GM21390 (cell line): ENCODE data around the gene SPRR2G.
"Not testable (repeated sequence)": the region's sequence is repeated elsewhere in the genome, so short reads cannot be mapped to it uniquely, and the experiment has no call there.

ENCODE experiments used
- ATAC-seq: cut with Tn5 transposase; IDR thresholded peaks from one replicate; pipeline ENCODE4 v1.9.1; 2021; ENCODE audit not compliant: unreplicated experiment

Gene SPRR2G

DNA sequence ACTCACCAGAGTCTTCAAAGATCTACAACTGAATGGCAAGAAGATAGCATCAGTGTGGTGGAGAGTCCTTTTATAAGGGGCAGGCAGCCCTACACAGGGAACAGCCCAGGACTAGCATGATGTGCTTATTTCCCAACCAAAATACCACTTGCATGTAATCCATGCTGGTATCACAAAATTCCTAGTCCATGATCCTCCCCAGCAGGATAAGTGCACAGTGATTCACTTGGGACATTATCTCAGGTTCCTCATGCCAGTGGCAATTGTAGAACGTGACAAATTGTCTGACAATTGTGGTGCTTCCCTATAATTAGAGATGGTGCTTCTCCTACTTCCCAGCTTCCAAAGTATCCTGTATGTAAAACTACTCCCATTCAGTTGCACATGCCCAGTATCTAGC is at the start of gene SPRR2G:
Gene SPRR2G, minus strand, starts transcription at position 45 of the 400 bp plus-strand sequence. CDS start 780 bp downstream, outside the sequence.
- ATAC-seq, result no peak

DNA sequence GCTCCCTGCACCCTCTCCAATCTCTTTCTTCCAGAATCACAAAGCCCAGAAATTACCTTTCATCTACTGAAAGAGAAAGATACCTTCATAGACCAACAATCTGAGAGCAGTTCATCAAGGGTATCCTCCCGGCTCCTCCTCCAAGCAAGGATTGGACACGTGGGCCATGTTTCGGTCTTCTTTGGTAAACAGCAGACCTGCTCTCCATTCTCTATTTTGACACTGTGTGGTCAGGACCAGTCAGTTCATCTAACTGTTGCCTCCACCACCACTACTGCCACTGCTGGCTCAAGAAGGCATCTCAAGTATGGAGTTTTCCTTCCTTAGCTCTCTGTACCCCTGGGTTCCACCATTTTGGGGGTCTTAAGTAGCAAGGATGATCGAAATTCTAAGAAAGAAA is 44.5 kb upstream of the SPRR2G start:
- ATAC-seq, result no peak

DNA sequence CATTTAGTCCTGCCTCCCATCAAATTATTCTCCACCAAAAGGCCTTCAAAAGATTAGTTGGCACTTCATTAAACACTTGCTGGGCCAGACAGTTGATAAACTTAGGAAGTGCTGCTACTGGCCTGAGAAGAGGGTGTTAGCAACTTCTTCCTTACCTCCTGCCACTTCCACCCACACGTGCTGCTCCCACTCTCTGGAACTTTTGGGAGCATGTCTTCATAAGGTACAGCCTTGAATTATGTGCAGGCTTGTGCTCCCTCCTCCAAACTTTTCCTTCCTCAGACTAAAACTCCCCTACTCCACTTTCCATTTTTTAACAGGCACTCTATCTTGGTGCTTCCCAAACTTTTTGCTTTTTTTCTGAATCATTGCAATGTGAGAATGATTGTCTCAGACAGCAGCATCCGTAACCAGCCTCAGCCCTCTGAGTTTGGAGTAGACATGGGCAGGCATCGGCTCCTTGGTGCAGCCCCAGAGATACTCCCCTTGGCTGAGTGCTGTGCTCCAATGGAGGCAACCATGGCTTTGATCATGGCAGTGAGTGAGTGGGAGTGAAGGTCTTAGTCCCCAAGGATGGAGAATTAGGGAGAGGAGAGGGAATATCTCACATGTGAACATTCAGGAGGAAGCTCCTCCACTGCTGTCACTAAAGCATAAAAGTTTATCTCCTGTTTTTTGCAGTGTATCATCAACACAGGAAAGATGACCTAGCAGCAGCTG is 43.8 kb upstream of the SPRR2G start:
- ATAC-seq, result no peak

DNA sequence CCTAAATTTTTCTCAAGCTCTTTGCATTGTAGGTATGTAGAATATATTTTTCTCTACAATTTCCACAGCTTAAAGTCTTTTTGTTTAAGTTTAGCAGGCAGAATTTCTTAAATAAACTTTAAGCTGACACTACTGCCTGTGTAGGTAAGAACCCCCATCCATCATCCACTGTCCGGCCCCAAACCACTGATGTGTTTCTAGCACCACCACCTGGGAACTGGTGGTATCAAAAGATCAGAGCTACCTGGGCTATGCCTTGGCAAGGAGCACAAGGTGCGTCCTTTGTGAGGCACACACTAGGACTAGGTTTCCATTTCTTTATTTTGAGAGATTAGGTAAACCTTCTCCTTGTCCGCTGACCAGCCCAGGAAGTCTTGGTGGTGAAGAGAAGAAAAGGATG is 42.0 kb upstream of the SPRR2G start:
- ATAC-seq, result no peak

DNA sequence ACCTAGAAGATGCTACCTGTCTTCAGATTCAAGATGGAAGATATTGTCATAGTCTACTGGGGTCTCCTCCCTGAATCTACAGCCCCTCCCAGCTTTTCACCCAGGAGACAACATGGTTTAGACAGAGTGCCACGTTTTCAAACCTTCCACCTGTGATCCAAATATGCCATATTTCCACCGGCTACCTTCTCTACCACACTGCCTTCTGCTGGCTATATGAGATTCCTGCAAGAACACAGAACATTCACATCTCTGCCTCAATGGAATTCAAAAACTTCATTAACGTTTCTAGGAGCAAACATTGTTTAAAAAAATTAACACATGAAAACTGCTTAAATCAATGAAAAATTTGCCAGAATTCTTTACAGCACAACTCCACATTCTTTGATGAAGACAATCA is 39.7 kb upstream of the SPRR2G start:
- no peak for ATAC-seq

DNA sequence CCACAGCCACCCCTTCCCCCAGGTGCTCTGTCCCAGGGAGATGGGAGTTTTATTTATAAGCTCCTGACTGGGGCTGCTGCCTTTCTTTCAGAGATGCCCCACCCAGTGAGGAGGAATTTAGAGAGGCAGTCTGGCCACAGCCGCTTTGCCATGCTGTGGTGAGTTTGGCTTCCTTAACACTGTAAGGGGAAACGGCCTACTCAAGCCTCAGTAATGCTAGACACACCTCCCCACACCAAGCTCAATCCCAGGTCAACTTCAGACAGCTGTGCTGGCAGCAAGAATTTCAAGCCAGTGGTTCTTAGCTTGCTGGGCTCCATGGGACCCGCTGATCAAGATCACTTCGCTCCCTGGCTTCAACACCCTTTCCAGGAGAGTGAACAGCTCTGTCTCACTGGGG is 37.6 kb upstream of the SPRR2G start:
- not testable (repeated sequence) for ATAC-seq

DNA sequence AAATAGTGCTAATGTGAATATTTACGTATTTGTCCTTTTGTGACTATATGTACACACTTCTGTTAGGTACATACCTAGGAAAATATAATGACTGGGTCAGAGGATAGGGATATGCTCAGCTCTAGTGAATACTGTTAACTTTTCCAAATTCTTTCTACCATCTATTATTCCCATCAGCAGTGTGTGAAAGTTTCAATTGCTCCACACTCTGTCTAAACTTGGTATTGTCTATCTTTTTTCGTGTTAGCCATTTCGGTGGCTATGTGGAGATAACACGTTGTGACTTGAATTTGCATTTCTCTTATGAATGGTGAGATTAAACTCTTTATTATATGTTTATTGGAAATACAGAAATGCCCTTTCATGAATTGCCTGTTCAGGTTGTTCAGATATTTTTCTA is 29.9 kb upstream of the SPRR2G start:
- no peak for ATAC-seq

DNA sequence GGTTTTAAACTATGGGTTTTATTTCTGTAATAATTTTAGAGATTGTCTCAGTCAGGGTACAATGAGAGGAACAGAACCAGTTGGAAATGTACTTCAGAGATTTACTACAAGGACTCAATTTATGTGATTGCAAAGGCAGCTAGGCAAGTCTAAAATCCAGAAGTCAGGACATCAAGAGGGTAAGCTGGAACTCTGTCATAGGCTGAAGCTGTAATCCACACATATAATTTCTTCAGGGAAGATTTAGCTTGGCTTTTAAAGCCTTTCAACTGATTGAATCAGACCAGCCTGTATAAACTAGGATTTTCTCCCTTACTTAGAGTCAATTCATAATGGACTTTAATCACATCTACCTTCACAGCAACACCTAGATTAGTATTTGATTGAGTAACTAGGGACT is 28.2 kb upstream of the SPRR2G start:
- ATAC-seq, result no peak

DNA sequence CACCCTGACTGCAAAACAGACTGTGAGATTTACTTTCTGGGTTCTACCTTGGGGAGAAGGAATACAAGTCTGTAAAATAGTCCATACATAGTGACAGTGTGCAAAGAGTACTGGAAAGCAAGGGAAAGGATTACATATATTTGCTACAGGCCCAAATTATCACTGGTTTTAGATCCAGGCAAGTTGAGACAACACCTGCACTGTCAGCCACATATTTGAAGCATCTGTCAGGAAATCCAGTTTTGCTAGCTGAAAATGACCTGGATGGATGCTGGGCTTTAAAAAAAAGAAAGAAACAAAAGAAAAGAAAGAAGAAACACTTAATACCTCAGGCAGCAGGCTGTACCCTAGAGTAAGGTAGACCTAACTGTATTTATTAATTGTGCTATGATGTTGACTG is 23.9 kb upstream of the SPRR2G start:
- no peak for ATAC-seq

DNA sequence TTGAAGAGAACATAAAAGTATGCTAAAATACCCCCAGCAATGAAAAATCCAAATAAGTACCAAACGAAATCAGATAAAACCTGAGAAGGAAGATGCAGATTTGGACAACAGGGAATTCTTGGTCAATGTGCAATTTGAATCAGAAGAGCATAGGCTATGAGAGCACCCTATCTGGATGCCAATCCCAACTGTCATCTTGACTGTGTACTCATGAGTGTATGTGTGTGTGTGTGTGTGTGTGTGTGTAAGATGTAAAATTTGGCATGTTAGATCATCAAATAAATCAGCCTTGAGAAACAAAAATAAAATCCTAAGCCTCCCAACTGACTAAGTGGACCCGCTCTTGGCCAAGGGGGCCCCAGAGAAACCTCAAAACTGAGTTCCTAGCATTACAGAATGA is 18.0 kb upstream of the SPRR2G start:
- ATAC-seq, result no peak

DNA sequence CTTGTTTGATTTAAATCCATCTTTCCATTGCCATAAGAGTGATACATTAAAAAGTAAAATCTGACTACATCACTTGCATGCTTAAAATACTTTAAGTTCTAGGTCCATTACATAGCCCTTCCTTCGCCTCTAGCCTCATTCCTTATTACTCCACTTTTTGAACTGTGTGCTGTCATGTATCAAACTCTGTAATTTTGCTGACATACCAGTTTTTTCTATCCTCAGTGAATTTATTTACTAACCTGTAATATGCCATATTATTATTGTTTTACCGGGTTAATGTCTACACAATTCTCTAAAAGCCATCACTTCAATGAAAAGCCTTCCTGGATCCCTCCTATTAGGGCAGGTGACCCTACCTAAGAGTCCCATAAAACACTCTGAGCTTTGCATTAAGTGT is 4.9 kb upstream of the SPRR2G start:
- ATAC-seq, result no peak

DNA sequence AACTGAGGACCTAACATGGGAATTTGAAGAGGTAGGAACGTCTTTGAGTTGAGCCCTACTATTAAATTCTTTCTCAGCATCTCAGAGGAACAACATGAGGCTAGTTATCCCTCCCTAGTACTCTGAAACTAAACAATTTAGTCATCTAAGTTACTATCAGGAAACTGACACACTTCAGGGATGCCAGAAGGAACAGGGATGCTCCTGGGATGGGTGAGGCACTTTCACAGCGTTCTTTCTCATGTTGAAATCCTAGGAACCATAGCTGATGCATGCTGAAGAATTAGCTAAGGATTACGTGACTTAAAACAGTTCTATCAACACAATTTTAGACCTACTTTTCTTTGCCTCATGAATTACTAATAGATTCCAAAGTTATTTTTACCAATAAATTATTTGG is 1.8 kb upstream of the SPRR2G start:
- no peak for ATAC-seq

DNA sequence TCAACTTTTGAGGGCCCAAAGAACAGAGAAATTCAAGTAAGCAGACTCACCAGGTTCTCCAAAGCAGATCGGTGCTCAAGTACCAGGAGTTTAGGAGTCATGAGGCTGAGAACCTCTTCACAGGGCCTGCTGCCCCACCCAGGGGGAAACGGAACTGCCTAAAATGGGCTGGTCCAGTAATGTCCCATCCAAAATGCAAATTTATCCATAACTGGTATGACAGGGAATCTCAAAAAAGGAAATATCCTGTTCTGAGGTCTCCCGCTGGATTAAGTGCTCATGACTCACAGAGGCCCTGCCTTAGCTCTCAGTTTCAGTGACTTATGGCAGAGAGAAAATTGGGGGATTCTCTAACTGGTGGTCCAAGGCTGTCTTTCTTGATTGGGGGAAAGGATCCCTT is 9.3 kb downstream of the SPRR2G start:
- ATAC-seq, result no peak

DNA sequence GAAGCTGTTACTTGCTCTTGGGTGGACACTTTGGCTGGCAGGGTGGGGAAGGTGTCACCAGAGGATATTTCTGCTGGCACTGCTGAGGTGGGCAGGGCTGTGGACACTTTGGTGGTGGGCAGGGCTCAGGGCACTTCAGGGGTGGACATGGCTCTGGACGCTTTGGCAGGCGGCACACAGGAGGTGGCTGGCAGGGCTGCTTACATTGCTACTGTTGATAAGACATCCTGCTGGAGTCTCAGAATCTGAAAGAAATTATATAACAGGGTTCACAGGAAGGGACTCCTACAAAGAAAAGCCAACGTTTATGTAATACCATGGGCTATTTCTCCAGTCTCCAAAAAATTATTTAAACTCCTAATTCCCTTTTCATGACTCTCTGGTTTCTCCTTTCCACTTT is 10.2 kb downstream of the SPRR2G start:
- ATAC-seq, result no peak

DNA sequence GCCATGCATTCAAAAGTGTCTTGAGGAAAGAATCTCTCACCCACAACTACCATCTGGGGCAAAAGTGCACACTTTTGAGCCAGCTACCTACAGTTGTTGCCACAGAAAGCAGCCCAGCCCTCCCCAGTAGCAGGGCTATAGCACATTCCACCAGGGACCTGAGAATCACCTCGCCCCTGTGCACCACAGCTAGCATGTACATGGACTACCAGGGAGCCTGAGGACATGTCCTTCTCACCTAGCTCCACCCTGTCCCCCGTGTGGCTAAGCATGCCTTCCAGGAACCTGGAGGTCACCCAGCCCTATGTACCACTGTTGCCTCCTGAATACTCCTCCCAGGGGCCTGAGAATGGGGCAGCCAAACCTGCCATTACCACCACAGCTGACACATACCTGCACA is 16.9 kb downstream of the SPRR2G start:
- ATAC-seq, result no peak

DNA sequence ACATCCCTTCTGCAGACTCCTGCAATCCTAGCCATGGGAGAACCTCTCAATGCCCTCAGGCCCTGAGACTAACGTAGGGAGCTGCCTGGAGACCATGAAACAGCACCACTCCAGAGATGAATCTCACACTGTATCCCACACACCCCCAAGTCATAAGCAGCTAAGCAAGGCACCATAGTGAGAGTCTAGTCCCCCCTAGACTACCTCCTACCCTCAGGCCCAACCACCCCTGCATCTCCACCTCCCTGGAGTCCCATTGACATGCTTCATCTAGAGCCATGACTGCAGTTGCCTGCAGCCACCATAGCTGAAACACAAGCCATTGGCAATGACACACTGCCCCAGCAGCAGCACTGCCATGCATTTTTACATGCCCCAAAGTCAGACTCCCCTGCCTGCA is 17.4 kb downstream of the SPRR2G start:
- ATAC-seq, result no peak

DNA sequence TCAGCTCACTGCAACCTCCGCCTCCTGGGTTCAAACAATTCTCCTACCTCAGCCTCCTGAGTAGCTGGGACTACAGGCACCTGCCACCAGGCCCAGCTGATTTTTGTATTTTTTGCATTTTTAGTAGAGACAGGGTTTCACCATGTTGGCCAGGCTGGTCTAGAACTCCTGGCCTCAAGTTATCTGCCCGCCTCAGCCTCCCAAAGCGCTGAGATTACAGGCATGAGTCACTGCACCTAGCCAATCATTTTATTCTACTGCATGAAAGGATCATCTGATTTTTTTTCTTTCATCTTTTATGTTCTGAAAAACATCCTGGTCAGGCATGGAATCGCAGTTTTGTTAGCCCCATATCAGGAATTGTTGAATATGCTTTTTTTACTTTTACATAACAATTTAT is 22.0 kb downstream of the SPRR2G start:
- ATAC-seq, result not testable (repeated sequence)

DNA sequence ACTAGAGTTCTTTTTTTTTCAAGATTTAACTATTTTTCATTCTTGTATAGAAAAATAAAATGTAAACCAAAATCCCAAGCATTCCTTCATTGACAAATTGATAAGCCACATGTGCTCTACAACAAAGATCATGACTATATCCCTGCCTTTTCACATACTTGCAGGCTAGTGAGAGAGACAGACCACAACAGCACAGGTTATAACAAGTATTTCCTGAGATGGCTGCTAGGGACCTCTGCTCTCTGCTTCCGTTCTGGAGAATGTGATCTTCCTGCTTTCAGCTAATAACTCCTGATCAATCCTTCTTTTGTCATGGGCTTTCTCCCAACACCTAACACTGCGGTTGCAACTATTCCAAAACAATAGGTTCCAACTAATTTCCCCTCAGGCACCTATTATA is 23.4 kb downstream of the SPRR2G start:
- ATAC-seq, result no peak

DNA sequence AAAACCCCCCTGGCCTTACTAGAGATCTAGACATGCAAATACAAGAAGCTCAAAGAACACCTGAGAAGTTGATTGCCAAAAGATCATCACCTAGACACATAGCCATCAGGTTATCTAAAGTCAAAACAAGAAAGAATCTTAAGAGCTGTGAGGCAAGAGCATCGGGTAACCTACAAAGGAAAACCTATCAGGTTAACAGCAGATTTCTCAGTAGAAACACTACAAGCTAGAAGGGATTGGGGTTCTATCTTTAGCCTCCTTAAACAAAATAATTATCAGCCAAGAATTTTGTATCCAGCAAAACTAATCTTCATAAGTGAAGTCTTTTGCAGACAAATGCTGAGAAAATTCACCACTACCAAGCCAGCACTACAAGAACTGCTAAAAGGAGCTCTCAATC is 25.2 kb downstream of the SPRR2G start:
- ATAC-seq, result no peak

DNA sequence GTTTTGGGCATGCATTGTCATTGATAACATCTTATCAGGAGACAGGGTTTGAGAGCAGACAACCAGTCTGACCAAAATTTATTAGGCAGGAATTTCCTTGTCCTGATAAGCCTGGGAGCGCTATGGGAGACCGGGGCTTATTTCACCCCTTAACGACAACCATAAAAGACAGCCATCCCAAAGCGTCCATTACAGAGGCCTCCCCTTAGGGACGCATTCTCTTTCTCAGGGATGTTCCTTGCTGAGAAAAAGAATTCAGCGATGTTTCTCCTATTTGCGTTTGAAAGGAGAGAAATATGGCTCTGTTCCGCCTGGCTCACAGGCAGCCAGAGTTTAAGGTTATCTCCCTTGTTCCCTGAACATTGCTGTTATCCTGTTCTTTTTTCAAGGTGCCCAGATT is 26.9 kb downstream of the SPRR2G start:
- not testable (repeated sequence) for ATAC-seq

DNA sequence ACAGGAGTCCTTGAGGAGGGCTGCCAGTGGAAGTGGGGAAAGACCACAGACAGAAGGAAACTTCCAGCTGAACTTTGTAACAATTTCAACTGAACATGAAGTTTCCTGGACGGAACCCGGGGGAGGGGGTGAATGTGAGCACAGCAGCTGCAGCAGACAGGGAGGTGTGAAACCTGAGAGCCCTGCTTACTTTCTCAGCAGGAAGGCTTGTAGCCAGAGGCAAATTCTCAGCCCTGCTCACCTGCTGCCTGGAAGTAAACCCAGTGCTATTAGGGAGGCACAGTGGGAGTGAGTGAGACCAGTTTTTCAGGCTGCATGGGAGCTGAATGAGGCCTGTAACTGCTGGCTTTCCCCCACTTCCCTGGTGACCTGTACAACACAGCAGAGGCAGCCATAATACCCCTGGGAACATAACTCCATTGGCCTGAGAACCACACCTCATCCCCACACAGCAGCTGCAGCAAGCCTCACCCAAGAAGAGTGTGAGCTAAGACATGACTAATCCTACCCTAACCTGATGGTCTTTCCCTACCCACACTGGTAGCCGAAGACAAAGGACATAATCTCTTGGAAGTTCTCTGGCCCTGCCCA is 27.8 kb downstream of the SPRR2G start:
- ATAC-seq, result no peak

DNA sequence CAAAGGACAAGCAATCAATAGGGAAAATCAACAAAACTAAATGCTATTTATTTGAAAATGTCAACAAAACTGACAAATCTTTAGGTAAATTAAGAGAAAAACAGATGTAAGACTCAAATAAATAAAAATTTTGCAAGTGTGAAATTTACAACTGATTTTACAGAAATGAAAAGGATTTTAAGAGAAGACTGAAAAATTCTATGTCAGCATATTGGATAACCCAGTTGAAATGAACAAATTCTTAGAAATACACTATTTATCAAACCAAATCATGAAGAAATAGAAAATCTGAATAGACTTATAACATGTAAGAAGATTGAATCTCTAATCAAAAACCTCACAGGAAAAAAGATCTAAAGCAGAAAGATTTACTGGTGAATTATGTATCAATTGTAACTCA is 29.7 kb downstream of the SPRR2G start:
- no peak for ATAC-seq

DNA sequence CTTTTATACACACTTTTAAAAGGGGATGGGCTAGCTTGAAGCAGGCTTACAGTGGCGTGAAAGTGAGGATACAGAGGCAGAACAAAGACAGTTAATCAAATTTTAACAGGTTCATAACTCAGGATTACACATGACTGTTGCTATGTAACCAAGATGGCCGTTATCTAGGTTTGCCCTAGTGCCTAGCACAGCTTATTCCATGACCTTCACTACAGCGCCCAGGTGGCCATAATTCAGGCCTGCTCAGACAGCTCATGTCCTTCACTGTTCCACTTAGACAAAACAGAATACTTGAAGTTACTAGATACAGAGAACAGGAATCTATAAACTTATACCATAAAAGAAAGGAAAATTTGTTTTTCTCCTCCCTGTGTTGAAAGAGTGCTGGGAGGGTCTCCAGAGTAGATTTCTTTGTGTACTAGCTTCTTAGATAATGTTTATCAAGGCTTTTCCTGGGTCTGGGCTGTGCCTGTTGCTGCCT is 31.2 kb downstream of the SPRR2G start:
- no peak for ATAC-seq
